NB4 (cell line): Measurements from ENCODE around the gene CDK14.

Source experiments
- MYC ChIP-seq: IDR thresholded peaks from 2 replicates; pipeline ENCODE4 v1.6.1; 2011; ENCODE audit warnings: low read depth, low read length
- POLR2A ChIP-seq: IDR thresholded peaks from 2 replicates; pipeline ENCODE4 v1.6.1; 2011; ENCODE audit warnings: mild to moderate bottlenecking; ENCODE audit not compliant: insufficient read length; ENCODE audit errors: extremely low read depth
- TF ChIP-seq, protein P1 (sequence below): IDR thresholded peaks from 2 replicates; pipeline ENCODE4 v1.6.1; 2011; ENCODE audit warnings: low read depth, low read length
- TF ChIP-seq, protein P2 (sequence below): IDR thresholded peaks from one replicate; pipeline ENCODE4 v1.5.1; 2012; ENCODE audit warnings: low read depth, low read length

DNA sequence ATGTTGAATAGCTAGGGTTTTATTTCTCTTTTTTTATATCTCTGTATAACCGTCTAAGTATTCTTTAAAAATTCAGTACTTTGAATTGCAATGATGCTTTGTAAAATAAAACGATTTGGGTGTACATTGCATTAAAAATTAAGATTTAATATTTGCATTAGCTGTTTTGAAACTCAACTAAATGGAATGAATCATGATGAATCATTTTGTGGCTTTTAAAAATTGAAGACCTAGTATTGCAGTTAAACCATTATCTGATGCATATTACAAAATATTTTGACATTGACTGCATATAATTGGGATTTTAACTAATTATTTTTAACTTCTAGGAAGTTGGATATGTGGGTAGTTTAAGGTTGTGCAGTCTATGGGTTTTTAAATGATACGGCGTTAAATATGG lies 314.0 kb downstream of the CDK14 start:
- TF ChIP-seq, protein P1, sequence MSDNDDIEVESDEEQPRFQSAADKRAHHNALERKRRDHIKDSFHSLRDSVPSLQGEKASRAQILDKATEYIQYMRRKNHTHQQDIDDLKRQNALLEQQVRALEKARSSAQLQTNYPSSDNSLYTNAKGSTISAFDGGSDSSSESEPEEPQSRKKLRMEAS: no peak
- TF ChIP-seq, protein P2, sequence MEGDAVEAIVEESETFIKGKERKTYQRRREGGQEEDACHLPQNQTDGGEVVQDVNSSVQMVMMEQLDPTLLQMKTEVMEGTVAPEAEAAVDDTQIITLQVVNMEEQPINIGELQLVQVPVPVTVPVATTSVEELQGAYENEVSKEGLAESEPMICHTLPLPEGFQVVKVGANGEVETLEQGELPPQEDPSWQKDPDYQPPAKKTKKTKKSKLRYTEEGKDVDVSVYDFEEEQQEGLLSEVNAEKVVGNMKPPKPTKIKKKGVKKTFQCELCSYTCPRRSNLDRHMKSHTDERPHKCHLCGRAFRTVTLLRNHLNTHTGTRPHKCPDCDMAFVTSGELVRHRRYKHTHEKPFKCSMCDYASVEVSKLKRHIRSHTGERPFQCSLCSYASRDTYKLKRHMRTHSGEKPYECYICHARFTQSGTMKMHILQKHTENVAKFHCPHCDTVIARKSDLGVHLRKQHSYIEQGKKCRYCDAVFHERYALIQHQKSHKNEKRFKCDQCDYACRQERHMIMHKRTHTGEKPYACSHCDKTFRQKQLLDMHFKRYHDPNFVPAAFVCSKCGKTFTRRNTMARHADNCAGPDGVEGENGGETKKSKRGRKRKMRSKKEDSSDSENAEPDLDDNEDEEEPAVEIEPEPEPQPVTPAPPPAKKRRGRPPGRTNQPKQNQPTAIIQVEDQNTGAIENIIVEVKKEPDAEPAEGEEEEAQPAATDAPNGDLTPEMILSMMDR: no peak
- no peak for TF ChIP-seq POLR2A
- TF ChIP-seq MYC: no peak
